NCI-H524 treated with DMSO at 0.1 percent for 48 hours (cell line): ENCODE results near the gene AKAP13.
"Not testable (repeated sequence)": the region's sequence is repeated elsewhere in the genome, so short reads cannot be mapped to it uniquely, and the experiment has no call there.

Experiments
- DNase-seq: peaks from one replicate; lab custom pipeline; 2025; lab: John Stamatoyannopoulos, UW

The AKAP13 gene

DNA sequence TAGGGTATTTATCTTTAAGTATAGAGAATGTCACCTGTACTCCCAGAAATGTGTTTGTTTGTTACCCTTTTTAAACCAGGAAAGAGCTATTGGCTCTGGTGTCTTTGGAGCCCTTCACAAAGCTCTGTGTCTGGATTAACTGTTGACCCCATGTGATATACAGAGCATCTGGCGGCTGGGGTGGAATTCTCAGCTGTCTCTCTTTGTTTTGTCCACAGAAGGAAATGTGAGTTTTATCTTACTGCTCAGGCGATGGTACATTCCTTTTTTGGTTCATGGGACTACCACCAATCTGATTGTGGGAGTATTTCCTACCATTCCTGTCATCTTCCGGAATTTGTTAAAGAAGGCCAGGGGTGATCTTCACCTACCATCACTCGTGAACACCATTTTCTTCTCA is 120.3 kb downstream of the AKAP13 start:
- DNase-seq, result no peak

DNA sequence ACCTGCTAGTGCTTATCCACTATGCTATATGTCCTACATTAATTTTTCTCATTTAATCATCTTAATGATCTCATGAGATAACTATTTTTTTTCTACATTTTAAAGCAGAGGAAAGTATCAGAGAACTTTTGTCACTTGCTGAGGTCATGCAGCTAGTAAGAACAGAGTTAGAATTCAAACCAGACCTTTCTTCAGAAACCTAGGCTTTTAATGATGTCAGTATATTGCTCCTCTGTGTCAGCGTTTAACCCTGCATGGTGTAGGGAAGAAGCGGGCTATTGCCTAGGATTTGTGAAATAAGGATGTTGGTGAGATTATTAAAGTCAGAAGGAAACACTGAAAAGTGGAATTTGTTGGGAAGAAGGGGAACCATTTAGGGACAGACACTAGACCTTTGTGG is 121.2 kb downstream of the AKAP13 start:
- no peak for DNase-seq

DNA sequence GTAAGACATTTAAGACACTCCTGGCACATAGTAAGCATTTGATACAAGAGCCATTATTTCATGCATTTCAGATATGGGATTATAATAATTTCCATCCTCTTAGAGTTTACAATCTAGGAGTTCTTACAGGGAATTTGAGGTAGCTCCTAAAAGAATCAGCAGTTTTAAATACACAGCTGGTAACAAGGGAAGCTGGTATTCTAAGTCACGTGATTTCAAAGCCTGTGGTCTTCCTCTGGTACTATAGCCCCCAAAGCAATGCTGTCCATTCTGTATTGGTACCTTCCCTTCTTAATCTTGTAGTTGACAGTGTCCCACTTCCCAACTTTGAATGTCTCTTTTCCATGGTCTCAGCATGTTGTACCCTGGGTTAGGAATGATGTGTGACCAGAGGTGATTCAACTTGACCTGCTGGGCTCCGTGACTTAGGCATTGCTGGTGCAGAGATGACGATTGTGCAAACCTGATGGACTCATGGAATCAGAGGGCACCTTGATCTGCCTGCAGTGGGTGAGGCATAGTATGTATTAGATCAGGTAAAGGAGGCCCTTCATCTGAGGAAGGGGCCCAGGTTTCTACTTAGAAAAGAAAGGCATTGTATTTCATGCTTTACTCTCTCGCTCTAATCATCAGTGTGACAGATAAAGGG is 122.9 kb downstream of the AKAP13 start:
- no peak for DNase-seq

DNA sequence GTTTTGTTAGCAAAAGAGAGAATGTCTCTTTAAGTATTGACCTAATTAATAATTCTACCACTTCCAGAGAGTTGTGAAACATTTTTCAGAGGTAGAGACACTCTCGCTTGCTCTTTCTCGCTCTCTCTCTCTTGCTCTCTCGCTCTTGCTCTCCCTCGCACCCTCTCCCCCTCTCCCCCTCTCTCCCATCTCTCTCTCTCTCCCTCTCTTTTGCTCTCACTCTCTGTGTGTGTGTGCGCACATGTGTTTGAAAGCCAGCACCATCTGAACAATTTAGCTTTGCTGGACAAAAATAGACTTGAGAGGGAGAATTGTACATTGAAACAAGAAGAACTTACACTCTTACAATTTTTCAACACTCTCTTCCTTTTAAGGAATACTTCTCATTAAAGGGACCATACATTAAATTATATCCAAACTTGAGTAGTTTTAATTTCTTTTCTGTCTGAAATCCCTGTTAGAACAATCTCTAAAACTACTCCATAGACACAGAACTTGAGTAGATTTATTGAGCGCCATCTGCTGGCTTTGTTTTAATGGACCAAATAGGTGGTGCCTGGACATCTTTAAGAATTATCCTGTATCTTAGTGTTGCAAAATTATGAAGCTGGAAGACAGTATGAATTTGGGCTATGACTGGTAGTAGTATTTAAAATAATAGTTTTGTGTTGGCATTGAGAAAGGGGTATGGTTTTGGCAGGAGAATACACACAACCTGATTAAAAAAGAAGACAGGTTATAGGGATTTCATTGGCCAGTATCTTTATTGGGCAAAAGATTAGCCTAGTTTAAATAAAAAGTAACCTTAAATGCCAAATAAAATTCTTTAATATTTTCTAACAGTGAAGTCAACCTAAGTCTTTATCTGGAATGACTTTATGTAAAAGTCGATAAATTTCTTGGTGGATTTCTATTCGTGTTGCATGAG is 124.6 kb downstream of the AKAP13 start:
- no peak for DNase-seq

DNA sequence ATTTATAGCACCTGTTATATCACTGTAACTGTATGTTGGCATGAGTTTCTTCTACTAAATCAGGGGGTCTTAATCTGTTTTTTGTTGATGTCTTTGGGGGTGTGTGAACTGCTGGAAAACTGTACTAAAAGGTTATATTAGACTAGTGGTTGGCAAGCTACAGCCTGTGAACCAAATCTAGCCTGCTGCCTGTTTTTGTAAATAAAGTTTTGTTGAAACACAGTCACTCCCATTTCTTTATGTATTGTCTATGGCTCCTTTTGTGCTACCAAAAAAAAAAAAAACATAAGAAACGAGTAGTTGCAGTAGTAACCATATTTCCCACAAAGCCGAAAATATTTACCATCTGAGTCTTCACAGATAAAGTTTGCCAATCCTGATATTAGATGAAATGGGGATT is 126.7 kb downstream of the AKAP13 start:
- DNase-seq, result no peak

DNA sequence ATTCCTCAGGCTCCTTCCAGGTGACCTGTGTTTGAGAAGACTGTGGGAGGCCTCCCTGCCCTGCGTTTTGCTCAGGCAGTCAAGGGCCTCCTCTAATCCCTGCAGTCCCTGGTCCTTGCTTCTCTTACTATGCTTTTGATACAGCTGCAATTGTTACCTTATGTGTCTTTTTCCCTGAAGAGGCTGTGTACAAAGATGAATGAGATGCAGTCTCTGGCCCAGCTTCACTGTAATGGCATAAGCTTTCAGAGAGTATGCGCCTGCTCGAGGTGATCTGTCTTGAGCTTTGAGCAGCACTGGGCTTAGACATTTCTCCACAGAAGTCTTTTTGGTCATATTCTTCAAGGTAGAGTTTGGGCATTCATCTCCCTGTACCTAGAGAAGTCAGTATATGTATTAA is 129.6 kb downstream of the AKAP13 start:
- DNase-seq, result no peak

DNA sequence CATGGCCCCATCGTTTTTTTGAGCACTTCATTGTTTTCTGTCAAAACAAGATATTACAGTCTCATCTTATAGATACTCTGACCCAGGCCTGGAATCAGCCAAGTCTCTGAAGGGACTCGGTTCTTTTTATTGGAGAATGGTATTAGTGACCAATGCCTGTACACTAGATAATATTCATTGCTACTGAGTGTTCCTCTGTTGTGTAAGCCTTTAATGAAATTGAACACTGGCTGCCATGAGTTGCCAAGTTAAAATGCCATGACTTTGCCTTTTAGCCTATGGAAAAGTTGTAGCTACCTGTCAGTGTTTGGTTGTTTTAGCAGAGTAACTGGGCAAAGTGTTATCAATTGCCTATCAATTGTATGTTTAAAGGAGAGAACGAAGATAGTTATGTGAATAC is 134.0 kb downstream of the AKAP13 start:
- DNase-seq, result no peak

DNA sequence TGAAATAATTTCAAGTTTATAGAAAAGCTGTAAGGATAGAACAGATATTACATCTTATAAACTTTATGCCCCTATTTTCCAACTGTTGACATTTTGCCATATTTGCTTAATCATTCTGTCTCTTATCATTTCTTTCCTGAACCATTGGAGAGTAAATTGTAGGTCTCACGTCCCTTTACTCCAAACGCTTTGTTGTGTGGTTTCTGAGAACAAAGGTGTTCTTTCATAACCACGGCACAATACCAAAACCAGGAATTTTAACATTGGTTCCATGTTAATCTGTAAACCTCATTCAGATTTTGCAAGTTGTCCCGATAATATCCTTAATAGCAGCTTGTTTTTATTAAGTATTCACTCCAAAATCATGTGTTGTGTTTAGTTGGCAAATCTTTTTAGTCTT is 134.8 kb downstream of the AKAP13 start:
- DNase-seq, result no peak

DNA sequence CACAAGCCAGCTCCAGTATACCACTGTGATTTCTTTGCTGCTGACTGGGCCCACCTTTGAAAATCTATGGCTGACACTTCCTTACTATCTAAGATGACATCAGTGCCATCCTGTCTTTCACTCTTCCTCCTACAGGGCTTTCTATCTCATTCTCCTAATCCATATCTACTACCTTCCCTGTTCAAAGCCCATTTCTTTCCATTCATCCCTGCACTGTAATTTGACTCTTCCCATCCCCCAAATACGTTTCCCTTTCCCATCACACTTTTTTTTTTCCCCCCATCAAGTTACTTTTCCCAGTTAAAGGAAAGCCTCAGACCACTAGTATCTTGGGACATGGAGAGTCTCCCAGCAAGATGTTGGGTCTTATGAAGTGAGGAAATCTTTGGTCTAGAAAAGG is 136.7 kb downstream of the AKAP13 start:
- DNase-seq, result no peak

DNA sequence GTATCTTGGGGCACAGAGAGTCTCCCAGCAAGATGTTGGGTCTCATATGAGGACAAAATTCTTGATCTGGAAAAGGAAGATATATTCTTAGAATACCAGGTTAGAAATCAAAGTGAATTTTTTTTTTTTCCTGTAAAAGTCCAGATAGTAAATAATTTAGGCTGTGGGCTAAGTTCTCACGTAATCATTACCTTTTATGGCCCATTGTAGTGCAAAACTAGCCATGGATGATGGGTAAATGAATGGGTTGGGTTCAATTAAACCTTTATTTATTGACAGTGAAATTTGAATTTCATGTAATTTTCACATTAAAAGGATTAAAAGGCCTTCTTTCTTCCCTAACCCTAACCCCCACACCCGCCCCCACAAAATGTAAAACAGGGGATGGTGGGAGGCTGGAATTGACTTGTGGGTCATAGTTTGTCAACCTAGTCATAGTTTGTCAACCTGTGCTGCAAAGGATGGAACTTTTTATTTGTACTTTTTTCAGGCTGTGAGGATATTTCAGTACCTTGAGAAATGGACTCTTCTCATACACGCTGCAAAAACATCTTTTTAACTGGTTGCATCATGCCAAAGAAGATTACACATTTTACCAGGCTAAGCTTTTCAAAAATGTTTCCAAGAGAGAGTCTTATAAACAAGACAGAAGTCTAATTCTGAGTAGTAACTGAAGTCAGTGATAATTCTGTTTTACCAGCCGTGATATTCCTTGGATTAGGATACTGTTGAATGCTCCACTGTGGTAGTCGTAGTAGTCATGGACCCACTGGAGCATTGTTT is 138.8 kb downstream of the AKAP13 start:
- no peak for DNase-seq

DNA sequence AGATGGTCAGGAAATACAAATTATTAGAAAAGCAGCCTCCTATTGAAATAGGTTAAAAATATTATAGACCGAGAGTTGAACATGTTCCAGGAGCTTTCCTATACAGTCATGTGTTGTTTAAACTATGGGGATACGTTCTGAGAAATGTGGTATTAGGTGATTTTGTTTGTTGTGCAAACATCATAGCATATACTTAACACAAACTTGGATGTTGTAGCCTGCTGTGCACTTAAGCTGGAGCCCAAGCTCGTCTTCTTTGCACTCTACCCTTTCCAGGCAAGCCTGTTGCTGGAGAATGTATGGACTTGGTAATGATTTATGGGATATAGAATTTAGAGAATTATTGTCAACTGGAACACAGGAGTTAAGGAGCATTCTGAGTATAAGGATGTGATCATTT is 140.2 kb downstream of the AKAP13 start:
- DNase-seq, result no peak

DNA sequence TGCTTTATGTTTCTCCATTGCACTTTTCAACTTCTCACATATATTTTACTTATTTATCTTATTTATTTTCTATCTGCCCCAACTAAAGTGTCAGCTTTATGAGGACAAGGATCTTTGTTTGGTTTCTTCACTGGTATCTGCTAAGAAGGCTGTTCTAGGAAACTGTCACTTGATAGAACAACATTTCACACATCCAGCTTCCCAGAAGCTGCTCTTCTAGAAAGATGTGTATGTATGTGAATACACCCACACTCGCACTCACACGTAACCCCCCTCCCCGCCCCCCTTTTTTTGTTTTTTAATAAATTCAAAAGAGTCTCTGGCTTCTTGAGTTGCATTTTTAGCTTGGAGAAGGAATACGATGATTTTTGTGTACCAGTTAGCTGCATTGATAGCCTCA is 143.1 kb downstream of the AKAP13 start:
- no peak for DNase-seq

DNA sequence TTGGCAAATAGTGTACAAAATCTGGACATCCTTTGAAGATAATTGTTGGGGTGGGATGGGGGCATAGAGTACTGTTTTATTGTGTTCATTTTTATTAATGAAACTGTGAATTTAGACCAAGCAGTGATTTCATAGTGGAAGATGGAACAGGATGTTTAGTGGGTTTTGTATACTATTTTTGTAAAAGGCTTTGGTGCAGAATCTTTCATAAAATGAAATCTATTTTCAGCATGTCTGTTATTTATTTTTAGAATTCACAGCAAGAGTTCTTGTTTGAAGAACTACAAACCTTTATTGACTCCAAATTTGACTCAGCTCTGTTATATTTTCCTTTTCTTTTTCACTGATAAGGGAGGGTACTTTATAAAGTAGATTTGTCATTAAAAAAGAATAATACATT is 145.4 kb downstream of the AKAP13 start:
- DNase-seq, result no peak

DNA sequence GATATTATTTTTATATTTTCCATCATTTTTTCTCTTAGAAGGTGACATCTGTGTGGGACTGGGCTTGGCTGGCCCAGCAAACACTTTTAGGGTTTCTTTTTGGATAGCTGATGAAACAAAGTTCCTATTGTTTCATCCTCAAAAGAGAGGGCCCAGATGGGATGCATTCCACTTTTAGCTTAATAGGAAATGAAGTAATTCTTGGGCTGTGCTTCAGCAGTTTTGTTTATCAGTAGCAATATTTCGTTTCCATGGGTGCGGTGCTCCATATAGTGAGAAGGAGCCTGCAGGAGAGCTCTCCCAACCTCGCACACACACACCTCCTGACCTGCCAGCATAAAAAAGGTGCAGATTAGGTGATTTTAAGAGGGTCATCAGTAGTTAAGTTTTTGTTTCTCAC is 147.5 kb downstream of the AKAP13 start:
- DNase-seq, result no peak

DNA sequence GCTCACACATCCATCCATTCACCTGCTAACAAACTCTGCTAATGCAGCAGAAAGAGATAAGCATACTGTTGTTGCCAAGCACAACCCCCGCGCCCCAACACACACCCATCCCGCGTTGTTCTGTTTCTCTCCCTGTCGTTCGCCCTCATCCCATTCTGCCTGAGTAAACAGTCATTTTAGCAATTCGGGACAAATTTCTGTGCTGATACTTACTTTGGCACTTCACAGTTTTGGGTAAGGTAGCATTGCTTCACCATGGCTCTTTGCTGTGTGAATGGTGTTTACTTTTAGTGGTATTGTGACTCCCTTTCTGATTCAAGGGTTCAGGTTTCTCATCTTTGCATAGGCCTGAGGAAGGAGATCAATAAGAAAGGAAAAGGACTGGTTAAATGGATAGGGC is 149.7 kb downstream of the AKAP13 start:
- DNase-seq, result no peak

DNA sequence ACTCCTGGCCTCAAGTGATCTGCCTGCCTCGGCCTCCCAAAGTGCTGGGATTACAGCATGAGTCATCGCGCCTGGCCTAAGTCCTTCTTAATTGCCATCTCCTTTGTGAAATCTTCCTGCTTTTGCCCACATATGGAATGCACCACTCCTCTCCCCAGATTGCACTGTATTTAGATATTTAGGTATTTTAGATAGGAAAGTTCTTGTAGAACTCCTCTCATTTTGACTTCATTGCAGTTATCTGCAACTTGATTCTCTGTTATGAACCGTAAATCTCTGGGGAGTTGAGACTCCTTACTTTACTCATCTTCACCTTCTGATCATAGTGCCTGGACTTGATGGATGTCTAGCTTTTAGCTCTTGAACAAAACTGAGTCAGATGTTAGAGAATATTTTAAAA is 150.7 kb downstream of the AKAP13 start:
- no peak for DNase-seq

DNA sequence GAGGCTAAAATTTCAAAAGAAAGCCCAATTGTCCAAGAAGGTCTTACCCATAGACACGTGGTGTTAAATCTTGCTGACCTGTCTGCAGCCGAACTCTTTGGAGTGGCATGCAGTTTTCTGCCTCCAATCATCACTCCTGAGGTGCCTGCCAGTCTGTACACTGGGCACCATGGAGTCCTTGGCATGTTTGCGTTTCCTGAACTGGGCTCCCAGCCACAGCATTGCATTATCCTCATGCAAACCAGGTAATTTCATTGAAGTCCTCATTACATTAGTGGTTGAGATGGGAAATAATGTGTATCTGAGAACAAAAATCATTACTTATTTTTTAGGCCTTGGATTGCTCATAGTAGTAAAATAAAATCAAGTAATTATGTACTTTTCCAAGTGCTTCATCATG is 152.3 kb downstream of the AKAP13 start:
- DNase-seq, result no peak

DNA sequence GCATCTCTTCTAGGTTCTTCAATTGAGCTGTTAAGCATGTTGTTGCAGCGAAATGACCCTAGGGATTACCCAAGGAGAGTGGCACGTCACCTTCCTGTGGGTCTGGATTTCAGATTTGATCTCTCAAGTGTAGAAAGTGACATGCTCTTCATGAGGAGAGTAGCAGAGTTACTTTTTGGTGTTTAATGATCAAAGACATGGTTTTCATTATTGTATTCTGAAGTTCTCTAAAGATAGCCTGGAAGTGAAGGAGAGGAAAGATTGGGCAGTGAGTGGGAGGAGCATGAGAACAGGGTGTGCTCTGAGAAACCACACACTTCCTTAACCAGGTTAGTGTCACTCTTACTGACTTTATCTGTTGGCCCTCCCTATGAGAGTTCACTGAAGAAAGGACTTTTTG is 153.6 kb downstream of the AKAP13 start:
- no peak for DNase-seq

DNA sequence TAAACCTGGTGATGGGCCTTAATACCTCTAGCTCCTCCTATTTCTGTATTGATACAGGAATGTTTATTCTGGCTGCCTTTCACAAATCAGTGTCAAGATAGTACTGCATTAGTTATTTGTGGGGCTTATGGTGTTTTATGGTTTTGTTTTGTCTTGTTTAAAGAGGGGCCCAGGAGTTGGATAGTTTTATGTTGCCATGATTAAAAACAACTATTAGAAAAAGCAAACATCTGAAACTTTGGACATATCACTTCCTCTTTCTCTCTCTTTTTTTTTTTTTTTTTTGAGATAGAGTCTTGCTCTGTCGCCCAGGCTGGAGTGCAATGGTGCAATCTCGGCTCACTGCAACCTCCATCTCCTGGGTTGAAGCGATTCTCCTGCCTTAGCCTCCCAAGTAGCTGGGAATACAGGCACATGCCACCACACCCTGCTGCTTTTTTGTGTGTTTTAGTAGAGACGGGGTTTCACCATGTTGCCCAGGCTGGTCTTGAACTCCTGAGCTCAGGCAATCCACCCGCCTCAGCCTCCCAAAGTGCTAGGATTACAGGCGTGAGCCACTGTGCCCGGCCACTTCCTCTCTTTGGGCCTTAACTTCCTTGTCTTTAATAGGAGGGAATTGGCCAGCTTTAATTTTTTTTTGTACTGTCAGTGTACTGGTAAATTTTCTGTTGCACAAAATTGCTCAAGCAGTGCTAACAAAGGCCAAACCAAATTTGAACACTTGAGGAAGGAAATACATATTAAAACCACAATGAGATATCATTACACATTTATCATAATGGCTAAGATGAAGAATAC is 155.3 kb downstream of the AKAP13 start:
- not testable (repeated sequence) for DNase-seq

DNA sequence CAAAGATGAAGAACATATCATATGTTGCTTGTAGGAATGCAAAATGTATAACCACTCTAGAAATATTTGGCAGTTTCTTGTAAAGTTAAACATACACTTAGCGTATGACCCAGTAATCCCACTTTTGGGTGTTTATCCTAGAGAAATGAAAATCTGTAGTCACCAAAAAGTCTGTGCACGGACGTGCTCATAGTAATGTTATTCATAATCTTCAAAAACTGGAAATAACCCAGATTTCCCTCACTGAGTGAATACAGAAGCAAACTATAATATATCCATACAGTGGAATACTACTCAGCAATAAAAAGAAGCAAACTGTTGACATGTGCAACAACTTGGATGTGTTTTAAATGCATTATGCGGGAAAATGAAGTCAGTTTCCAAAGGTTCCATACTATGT is 155.9 kb downstream of the AKAP13 start:
- no peak for DNase-seq

DNA sequence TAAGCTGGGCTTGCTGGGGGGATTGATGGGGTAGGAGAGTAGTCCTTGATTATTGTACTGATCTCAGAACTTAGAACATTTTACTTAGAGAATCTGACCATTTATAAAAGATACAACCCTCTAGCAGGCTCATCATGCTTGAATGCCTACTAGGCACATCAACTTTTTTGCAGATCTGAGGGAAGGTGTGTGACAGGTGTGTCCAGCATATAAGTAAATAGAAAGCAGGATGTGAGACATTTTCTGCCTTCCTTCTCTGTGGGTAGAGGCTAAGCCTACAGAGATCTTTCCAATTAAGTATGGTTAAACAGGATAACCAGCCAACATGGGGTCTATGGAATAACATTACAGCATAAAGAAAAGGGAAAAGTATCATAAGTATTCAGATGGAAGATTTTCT is 159.1 kb downstream of the AKAP13 start:
- no peak for DNase-seq
